GM19099 (cell line): ENCODE measurements around the gene GK.

Source experiments
- POLR2A ChIP-seq: IDR thresholded peaks from 3 replicates; pipeline ENCODE4 v1.6.1; 2011; ENCODE audit warnings: low read depth; ENCODE audit not compliant: insufficient read length; ENCODE audit errors: extremely low read depth

GK gene

GRCh38 chrX:30673884-30674598, 20.8 kb downstream of the GK start:
- TF ChIP-seq POLR2A, result no peak

- TF ChIP-seq POLR2A, result no peak
Observed at GRCh38 chrX:30674799-30675198, 21.6 kb downstream of the GK start.

- TF ChIP-seq POLR2A, result no peak
Observed at GRCh38 chrX:30679369-30679768, 26.1 kb downstream of the GK start.

- no peak for TF ChIP-seq POLR2A
Observed at GRCh38 chrX:30680618-30681017, 27.4 kb downstream of the GK start.

- TF ChIP-seq POLR2A, result no peak
Observed at GRCh38 chrX:30688641-30689040, 35.4 kb downstream of the GK start.

GRCh38 chrX:30689116-30689515, 35.9 kb downstream of the GK start:
- no peak for TF ChIP-seq POLR2A

GRCh38 chrX:30690330-30690729, 37.1 kb downstream of the GK start:
- no peak for TF ChIP-seq POLR2A

GRCh38 chrX:30693999-30694650, 40.9 kb downstream of the GK start:
- TF ChIP-seq POLR2A, result no peak

- TF ChIP-seq POLR2A, result no peak
Observed at GRCh38 chrX:30702736-30703135, 49.5 kb downstream of the GK start.

- TF ChIP-seq POLR2A, result no peak
Observed at GRCh38 chrX:30706216-30706775, 53.1 kb downstream of the GK start.

GRCh38 chrX:30712214-30712613, 59.0 kb downstream of the GK start:
- TF ChIP-seq POLR2A, result no peak

GRCh38 chrX:30713061-30713525, 59.9 kb downstream of the GK start:
- no peak for TF ChIP-seq POLR2A

- no peak for TF ChIP-seq POLR2A
Observed at GRCh38 chrX:30714138-30714537, 60.9 kb downstream of the GK start.

GRCh38 chrX:30715976-30716375, 62.8 kb downstream of the GK start:
- no peak for TF ChIP-seq POLR2A

GRCh38 chrX:30733852-30734660, 80.8 kb downstream of the GK start:
- no peak for TF ChIP-seq POLR2A
